Natural killer cell treated with Interleukin-12 subunit alpha and Interleukin-12 subunit beta and Interleukin-15 and Interleukin-18, amount 100 ng/mL, for 72 hours (primary cell): ENCODE measurements around the gene WHRN. TPM values are rescaled to one million over a fixed set of nuclear protein-coding genes. Genes with fewer than 3 reads are reported as not detected.

Experiments used
- ATAC-seq, 2 donors: fragments of 150-1000 bp; cut with Tn5 transposase in 1 of 2; sonication (Bioruptor Pico), chemical (Tn5 transposase) in 1 of 2; 2 replicates each; pipeline ENCODE4 v1.10.0; 2021
- DNase-seq: peaks from one replicate; pipeline ENCODE4 v3.0.0; 2022; ENCODE audit warnings: low spot score
- H3K27ac Mint-ChIP-seq, 2 donors: 1 replicate in 1 of 2; 2 replicates in 1 of 2; pipeline ENCODE4 v1.8.0; 2022; ENCODE audit warnings: mixed read lengths in 2 of 2, mild to moderate bottlenecking in 1 of 2, moderate library complexity in 1 of 2
- H3K27me3 Mint-ChIP-seq, 2 donors: 1 replicate in 1 of 2; 2 replicates in 1 of 2; pipeline ENCODE4 v1.8.0; 2022; ENCODE audit warnings: mixed read lengths in 2 of 2
- H3K36me3 Mint-ChIP-seq: one replicate; pipeline ENCODE4 v1.8.0; 2022; ENCODE audit warnings: mixed read lengths
- H3K4me1 Mint-ChIP-seq, 2 donors: 1 replicate in 1 of 2; 2 replicates in 1 of 2; pipeline ENCODE4 v1.8.0; 2022; ENCODE audit warnings: low read depth in 2 of 2, mixed read lengths in 2 of 2, mild to moderate bottlenecking in 1 of 2
- H3K4me3 Mint-ChIP-seq: one replicate; pipeline ENCODE4 v1.8.0; 2022; ENCODE audit warnings: mixed read lengths
- H3K9me3 Mint-ChIP-seq: 2 replicates; pipeline ENCODE4 v1.8.0; 2022; ENCODE audit warnings: mixed read lengths
- total RNA-seq, 2 donors: library from RNA; stranded (reverse); gene quantifications; one replicate each; pipeline ENCODE4 v1.2.3, GENCODE V29; 2022

WHRN gene
- total RNA-seq, 2 donors from 2014 or later = 1.1 to 2.4 TPM

DNA sequence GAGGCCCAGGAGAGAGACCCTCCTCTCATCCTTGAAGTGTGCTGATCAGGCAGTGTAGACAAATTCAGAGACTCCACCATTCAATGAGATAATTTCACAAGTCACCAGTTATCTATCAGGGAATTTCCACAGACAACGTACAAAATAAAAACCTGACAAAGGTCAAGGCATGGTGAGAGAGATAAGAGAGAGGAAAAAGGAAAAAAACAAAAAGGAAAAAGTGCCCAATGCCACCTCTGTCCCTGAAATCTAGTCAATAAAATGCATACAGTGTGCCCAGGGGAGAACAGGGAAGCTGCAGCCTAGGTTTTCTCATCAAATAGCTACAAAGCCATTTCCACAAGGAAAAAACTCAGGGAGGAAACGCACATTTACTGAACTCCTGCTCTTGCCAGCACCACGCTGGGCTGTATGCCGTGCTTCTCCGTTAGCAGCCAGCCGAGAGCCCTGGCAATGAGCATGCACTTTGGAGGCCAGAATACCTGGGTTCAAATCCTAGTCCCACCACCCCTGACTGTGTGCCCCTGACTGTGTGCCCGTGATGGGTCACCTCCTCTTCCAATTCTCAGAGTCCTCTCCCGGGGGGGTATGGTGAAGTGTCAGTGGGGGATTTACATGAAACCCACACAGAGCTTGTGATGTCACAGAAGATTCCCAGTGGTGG, 11.6 kb downstream of the WHRN start:
- no peak for DNase-seq
- no peak for ATAC-seq
- no peak overlapping the region for H3K4me3 Mint-ChIP-seq
- no peak overlapping the region for H3K27ac Mint-ChIP-seq
- no peaks in the 10 kb centered on the region for H3K36me3 Mint-ChIP-seq
- peaks cover 13 to 25% of the 10 kb centered on the region in 2 donors for H3K27me3 Mint-ChIP-seq
- no peaks in the 10 kb centered on the region for H3K9me3 Mint-ChIP-seq
- H3K4me1 Mint-ChIP-seq = no peaks in the 10 kb centered on the region

DNA sequence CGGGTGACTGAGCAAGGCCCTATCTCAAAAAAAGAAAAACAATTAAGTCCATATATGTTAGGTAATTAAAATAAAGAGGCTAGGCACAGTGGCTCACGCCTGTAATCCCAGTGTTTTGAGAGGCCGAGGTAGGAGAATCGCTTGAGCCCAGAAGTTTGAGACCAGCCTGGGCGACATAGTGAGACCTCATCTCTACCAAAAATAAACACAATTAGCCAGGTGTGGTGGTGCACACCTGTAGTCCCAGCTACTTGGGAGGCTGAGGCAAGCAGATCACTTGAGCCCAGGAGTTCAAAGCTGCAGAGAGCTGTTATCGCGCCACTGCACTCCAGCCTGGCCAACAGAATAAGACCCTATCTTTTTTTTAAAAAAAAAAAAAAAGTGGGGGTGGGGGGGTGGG, 12.3 kb downstream of the WHRN start:
- Mint-ChIP-seq H3K36me3 (no peaks in the 10 kb centered on the region), H3K4me1 (no peaks in the 10 kb centered on the region), H3K9me3 (no peaks in the 10 kb centered on the region), H3K4me3 (no peak overlapping the region), H3K27me3 (peaks cover 13 to 25% of the 10 kb centered on the region in 2 donors), H3K27ac (no peak overlapping the region)
- no peak for DNase-seq
- ATAC-seq = no peak

DNA sequence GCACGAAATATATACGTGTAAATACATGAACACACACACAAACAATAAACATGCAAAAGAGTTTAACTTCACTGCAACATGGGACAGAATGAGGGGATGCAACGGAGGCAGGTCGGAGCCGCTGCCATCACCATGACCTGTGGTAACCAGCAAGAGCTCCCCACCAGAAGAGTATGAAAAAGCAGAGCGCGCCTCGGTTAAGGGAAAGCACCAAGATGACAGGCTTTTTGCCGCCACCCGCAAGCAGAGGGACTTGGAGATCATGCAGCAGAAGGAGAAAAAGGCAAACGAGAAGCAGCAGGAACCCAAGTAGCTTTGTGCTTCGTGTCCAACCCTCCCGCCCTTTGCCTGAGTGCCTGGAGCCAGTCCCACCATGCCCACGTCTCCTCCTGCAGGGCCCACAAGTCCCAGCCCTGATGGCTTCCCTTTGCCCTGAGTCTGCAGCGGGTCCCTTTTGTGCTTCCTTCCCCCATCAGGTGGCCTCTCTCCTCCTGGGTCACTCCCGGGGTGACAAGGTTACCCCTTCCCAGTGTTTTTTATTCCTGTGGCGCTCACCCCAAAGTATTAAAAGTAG, 13.8 kb downstream of the WHRN start:
- Mint-ChIP-seq H3K9me3 (no peaks in the 10 kb centered on the region), H3K36me3 (no peaks in the 10 kb centered on the region), H3K4me3 (no peak overlapping the region), H3K4me1 (peaks cover 3 to 5% of the 10 kb centered on the region in 2 donors), H3K27ac (no peak overlapping the region), H3K27me3 (peaks cover 15 to 25% of the 10 kb centered on the region in 2 donors)
- no peak for ATAC-seq
- no peak for DNase-seq

DNA sequence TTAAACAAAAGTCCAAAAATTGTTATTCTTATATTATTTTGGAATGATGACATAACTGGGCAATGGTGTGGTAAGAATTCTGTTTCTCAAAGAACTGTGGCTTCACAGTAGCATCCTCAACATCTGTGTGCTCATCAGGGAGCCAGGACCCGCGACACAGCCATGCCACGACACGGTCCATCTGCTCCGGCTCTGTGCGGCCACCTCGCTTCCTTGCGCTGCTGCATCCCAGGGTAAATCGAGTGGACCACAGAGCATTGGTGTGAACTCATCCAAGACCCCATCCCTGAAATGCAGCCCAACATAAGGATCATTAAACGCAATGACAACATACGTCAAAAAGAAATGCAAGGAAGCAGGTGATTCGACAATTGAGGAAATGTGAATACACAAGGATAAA, 15.3 kb downstream of the WHRN start:
- peaks cover 11 to 16% of the 10 kb centered on the region in 2 donors for H3K27me3 Mint-ChIP-seq

DNA sequence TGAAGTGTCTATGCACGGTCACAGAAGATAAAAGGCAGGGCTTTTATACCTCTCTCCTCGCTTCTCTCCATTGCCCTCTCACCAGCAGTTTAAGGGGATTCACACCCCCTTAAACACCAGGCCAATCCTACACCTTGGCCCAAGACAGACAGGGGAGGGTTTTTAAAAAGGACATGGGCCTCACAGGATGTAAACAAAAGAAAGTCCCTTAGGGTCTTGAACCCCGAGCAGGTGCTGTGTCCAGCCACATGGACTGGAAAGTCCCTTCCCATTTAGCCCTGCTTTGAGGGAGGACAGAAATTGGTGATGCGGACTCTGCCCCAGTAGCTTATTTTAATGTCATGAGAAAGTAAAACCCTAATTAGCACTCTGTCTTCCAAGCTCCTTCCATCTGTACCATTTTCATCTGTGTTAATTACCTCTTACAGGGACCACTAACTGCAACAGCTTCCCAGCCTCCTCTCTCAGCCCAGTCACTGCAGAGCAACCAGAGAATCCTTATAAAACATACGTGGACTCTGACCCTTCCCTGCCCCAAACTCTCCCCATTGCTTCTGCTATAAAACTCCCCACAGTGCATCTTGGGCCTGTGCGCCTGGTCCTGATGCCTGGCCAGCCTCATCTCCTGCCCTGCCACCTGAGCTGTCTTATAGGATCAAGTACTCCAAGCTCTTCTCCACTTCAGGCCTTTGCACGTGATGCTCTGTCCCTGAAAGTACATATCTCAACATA, 16.7 kb downstream of the WHRN start:
- peaks cover 4 to 7% of the 10 kb centered on the region in 2 donors for H3K27me3 Mint-ChIP-seq
- DNase-seq (no peak), ATAC-seq (no peak)
- no peaks in the 10 kb centered on the region for H3K9me3 Mint-ChIP-seq
- H3K36me3 Mint-ChIP-seq = no peaks in the 10 kb centered on the region
- H3K4me1 Mint-ChIP-seq = peaks cover 6 to 17% of the 10 kb centered on the region in 2 donors
- H3K27ac Mint-ChIP-seq = peak overlapping the region in 1 of 2 donors; percentile 18
- H3K4me3 Mint-ChIP-seq = no peak overlapping the region

More for the DNA sequence above, 15.3 kb downstream of the WHRN start:
- Mint-ChIP-seq H3K4me3 (no peak overlapping the region), H3K9me3 (no peaks in the 10 kb centered on the region), H3K27ac (no peak overlapping the region), H3K36me3 (no peaks in the 10 kb centered on the region), H3K4me1 (peaks cover 3 to 11% of the 10 kb centered on the region in 2 donors)
- ATAC-seq (no peak), DNase-seq (no peak)

DNA sequence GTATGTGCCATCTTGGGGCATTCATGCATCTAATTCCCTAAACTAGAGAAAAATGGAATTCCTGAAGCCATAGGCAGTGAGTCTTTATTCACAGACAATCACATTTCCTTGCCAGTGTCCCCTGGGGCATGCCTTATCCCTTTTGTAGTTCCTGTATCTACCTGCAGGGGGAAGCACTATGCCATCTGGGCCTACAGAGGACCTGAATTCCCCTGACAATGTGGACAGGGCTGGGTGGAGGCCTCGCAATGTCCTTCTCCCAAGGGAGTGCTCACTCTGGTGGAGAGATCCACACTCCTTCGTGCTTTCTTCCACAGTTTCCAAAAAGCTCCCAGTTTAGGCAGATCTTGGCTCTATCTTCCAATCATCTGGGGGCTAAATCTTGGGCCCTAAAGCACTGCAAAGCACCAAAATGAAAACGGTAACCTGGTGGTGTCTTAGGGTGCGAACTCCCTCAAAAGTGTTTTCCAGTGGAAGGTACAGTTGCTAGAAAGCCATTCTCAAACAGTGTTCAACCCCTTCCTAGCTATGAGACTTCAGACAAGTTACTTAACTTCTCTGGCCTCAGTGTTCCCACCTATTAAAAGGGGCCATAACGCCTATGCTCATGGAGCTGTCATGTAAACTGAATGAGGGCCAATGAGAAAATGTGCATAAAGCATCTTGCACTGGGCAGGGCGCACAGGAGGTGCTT, 17.5 kb downstream of the WHRN start:
- DNase-seq = peak; percentile 73
- Mint-ChIP-seq H3K36me3 (no peaks in the 10 kb centered on the region), H3K27ac (peak overlapping the region in 1 of 2 donors; percentile 7), H3K4me1 (peaks cover 6 to 17% of the 10 kb centered on the region in 2 donors), H3K4me3 (no peak overlapping the region), H3K9me3 (no peaks in the 10 kb centered on the region), H3K27me3 (peaks cover 0 to 5% of the 10 kb centered on the region in 2 donors)
- ATAC-seq = peak; percentile 78 to 84

DNA sequence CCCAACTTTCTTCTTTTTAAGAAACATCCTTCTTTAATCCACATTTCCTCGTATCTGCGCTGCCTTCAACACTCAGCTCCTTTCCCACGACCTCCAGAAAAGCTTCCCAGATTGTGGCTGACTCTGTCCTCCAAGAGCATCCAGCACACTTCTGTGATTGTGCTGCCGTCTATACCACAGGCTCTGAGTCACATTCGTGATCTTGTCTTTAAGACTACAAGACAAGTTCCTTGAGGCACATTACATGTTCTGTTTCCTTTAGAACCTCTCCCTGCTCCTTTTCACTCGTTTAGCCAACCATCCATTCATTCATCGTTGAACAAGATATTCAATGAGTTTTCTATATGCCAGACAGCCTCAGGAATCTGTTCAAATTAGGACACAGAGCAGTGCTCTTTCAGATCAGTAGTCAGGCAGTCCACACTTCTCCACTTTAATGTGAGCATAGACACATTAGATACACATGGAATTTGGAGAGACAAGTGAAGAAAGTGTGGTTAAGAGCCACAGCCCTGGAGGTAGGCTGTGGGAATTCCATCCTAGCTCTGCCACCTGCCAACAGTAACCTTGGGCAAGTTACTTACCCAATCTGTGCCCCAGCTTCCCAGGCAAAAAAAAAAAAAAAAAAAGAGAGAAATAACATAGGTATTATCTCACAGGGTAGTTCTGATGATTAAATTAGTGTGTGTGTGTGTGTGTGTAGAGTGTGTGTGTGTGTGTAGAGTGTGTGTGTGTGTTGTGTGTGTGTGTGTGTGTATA, 18.9 kb downstream of the WHRN start:
- Mint-ChIP-seq H3K4me3 (no peak overlapping the region), H3K27ac (no peak overlapping the region), H3K9me3 (no peaks in the 10 kb centered on the region), H3K27me3 (peaks cover 0 to 5% of the 10 kb centered on the region in 2 donors), H3K36me3 (no peaks in the 10 kb centered on the region), H3K4me1 (peaks cover 9 to 17% of the 10 kb centered on the region in 2 donors)
- no peak for DNase-seq
- no peak for ATAC-seq

DNA sequence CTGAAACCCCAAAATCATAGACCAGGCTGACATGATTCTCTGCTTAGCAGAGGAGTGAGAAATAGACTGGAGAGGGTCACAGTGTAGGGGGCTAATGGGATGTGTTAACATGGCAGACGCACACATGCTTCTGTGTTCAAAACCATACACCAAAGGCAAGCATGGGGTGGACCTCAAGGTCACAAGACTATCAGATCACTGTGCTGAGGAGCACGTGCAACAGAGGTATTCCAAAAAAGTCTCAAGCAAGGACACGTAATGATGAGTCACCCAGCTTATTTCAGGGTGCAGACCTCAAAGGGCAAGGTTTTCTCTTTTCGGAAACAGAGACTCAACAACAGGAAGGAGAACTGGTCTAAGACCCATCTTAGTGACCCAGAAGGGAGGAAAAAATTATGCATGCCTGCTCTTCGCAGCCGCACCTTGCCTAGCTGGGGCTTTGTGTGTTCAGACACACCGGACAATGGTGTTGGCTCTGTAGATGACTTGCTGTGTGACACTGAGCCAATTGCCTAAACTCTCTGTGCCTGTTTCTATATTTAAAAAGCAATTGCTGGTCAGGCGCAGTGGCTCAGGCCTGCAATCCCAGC, 20.3 kb downstream of the WHRN start:
- Mint-ChIP-seq H3K36me3 (no peaks in the 10 kb centered on the region), H3K4me1 (peaks cover 9 to 17% of the 10 kb centered on the region in 2 donors), H3K4me3 (no peak overlapping the region), H3K9me3 (no peaks in the 10 kb centered on the region), H3K27me3 (peaks cover 0 to 6% of the 10 kb centered on the region in 2 donors), H3K27ac (no peak overlapping the region)
- ATAC-seq (peak; percentile 34 to 72), DNase-seq (no peak)

DNA sequence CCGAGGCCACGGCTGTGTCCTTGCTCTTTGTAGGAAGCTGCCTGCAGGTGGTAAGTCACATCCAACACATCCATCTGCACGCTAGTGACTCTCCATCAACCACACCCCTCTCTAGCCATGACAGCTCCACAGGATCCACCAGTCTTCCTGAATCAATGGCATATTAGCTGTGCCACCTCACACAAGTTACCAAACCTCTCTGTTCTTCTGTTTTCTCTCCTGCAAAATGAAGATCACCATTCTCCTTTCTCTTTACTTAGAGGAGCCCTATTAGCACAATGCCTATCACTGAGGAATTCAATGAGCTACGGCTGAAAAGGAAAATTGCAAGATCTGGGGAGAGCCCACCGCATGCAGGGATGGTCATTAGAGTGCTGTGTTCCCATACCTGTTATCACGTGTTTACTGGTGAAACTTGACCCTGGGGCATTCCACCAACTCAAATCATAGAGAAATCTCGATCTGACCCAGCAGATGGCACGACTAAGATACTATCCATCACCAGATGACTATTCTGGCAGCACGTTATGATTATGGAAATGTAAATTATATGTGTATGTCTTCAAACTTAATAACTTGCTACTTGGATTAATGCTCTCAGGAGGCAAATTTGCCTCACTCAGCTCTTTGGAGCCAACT, 20.9 kb downstream of the WHRN start:
- H3K4me3 Mint-ChIP-seq = no peak overlapping the region
- no peak overlapping the region for H3K27ac Mint-ChIP-seq
- H3K27me3 Mint-ChIP-seq = peaks cover 0 to 6% of the 10 kb centered on the region in 2 donors
- no peak for DNase-seq
- peak in 1 of 2 donors; percentile 3 for ATAC-seq
- no peaks in the 10 kb centered on the region for H3K36me3 Mint-ChIP-seq
- H3K4me1 Mint-ChIP-seq = peaks cover 9 to 17% of the 10 kb centered on the region in 2 donors
- no peaks in the 10 kb centered on the region for H3K9me3 Mint-ChIP-seq

DNA sequence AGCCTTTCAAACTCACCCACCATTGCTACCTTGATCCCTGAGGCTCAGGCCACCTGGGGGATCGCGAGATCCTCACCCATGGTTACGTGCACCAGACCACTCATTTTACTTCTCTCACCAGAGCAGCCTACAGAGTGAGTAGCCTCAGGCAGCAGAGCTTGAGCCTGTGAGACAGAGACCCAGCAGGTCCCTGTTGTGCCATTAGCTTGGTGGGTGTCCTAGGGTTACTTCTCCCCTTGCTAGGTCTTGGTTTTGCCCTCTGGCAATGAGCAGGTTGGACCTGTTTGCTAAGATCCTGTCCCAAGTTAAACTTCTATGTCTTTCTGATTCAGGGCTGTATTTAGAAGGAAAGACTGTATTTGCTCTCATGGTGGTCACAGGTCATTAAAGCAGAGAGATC, 21.8 kb downstream of the WHRN start:
- peaks cover 0 to 6% of the 10 kb centered on the region in 2 donors for H3K27me3 Mint-ChIP-seq
- no peaks in the 10 kb centered on the region for H3K36me3 Mint-ChIP-seq
- H3K27ac Mint-ChIP-seq = no peak overlapping the region
- ATAC-seq (no peak), DNase-seq (no peak)
- peaks cover 9 to 17% of the 10 kb centered on the region in 2 donors for H3K4me1 Mint-ChIP-seq
- no peaks in the 10 kb centered on the region for H3K9me3 Mint-ChIP-seq
- no peak overlapping the region for H3K4me3 Mint-ChIP-seq

DNA sequence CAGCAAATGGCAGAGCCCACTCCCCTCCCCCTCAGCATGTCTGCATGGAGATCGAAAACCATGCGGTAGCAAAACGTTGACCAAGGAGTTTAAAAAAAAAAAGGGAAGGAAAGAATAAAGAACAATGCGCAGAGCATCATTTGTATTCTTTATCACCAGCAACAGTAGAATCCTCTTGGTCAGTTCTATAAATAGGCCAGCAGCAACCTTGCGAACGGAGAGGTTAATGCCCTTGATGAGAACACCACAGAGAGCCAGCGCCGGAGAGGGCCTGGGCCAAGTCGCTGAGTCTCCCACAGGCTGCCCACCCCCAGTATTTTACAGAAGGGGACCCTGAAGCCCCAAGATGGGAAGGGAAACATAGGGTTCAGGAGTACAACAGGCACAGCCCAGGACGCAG, 22.7 kb downstream of the WHRN start:
- no peaks in the 10 kb centered on the region for H3K9me3 Mint-ChIP-seq
- H3K4me1 Mint-ChIP-seq = peaks cover 9 to 17% of the 10 kb centered on the region in 2 donors
- peaks cover 0 to 6% of the 10 kb centered on the region in 2 donors for H3K27me3 Mint-ChIP-seq
- H3K4me3 Mint-ChIP-seq = no peak overlapping the region
- DNase-seq (no peak), ATAC-seq (no peak)
- no peaks in the 10 kb centered on the region for H3K36me3 Mint-ChIP-seq
- no peak overlapping the region for H3K27ac Mint-ChIP-seq

DNA sequence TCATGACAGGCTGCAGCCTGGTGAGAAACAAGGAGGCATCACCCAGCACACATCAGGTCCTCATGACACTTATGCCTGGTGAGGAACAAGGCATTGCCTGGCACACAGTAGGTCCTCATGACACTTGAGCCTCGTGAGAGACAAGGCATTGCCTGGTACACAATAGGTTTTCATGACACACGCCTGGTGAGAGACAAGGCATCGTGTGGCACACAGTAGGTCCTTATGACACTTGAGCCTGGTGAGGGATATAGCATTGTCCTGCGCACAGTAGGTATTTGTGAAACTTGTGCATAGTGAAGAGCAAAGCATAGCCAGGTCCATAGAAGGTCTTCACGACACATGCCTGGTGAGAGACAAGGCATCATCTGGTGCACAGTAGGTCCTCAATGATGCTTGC, 23.5 kb downstream of the WHRN start:
- Mint-ChIP-seq H3K36me3 (no peaks in the 10 kb centered on the region), H3K9me3 (no peaks in the 10 kb centered on the region), H3K27ac (peak overlapping the region in 1 of 2 donors; percentile 58), H3K27me3 (peaks cover 0 to 3% of the 10 kb centered on the region in 2 donors), H3K4me1 (peaks cover 6 to 13% of the 10 kb centered on the region in 2 donors), H3K4me3 (no peak overlapping the region)
- no peak for ATAC-seq
- no peak for DNase-seq
